GM12865 (cell line): Measurements from ENCODE around the gene ATP2A3.
A peak's percentile ranks its signal among the peaks of the same experiment; 100 is the strongest.

Source experiments
- DNase-seq: peaks from one replicate; pipeline ENCODE4 v3.0.0; 2010; ENCODE audit warnings: low read depth
- H3K4me3 ChIP-seq: 2 replicates; pipeline ENCODE4 v1.5.1; 2011; ENCODE audit warnings: mild to moderate bottlenecking, low read depth, low read length, control low read depth
- CTCF ChIP-seq: IDR thresholded peaks from 2 replicates; pipeline ENCODE4 v1.5.1; 2011; ENCODE audit warnings: low read length, control low read depth, low read depth, inconsistent platforms; ENCODE audit not compliant: insufficient read depth; ENCODE audit errors: missing control alignments

The ATP2A3 gene

GRCh38 chr17:3990386-3991127, 26.3 kb upstream of the ATP2A3 start:
- H3K4me3 ChIP-seq: no peak overlapping the region
- DNase-seq: no peak
- TF ChIP-seq CTCF: no peak

- H3K4me3 ChIP-seq: no peak overlapping the region
- no peak for DNase-seq
- no peak for TF ChIP-seq CTCF
Observed at GRCh38 chr17:3989041-3989886, 25.0 kb upstream of the ATP2A3 start.

- no peak overlapping the region for H3K4me3 ChIP-seq
- no peak for TF ChIP-seq CTCF
- DNase-seq: no peak
Observed at GRCh38 chr17:3988297-3989040, 24.2 kb upstream of the ATP2A3 start.

GRCh38 chr17:3986939-3987335, 22.7 kb upstream of the ATP2A3 start:
- no peak for DNase-seq
- no peak overlapping the region for H3K4me3 ChIP-seq
- no peak for TF ChIP-seq CTCF

- no peak for TF ChIP-seq CTCF
- peak; percentile 47 for DNase-seq
- no peak overlapping the region for H3K4me3 ChIP-seq
Observed at GRCh38 chr17:3986270-3986938, 22.2 kb upstream of the ATP2A3 start.

- no peak overlapping the region for H3K4me3 ChIP-seq
- TF ChIP-seq CTCF: no peak
- DNase-seq: no peak
Observed at GRCh38 chr17:3985846-3986245, 21.6 kb upstream of the ATP2A3 start.
